K562 (cell line): ENCODE results near the gene RREB1. TPM values are rescaled to one million over a fixed set of nuclear protein-coding genes. Genes with fewer than 3 reads are reported as not detected.
A peak's percentile ranks its signal among the peaks of the same experiment; 100 is the strongest.

Source experiments
- ARNT ChIP-seq, 2 experiments: fragments of 450-650 bp; IDR thresholded peaks; 2 replicates each; pipeline ENCODE4 v1.6.1; 2016; ENCODE audit warnings: mild to moderate bottlenecking in 1 of 2
- BCLAF1 ChIP-seq, 2 experiments: fragments of 450-650 bp in 1 of 2; IDR thresholded peaks; 2 replicates each; pipeline ENCODE4 v1.6.1; 2011 to 2017; ENCODE audit warnings: low read depth in 2 of 2, antibody characterized with exemption in 1 of 2, borderline replicate concordance in 1 of 2, low read length in 1 of 2, mild to moderate bottlenecking in 1 of 2, mixed read lengths in 1 of 2; ENCODE audit not compliant: control insufficient read depth in 1 of 2
- CBFA2T3 ChIP-seq: fragments of 450-650 bp; IDR thresholded peaks from 2 replicates; pipeline ENCODE4 v1.6.1; 2017
- CXXC5 ChIP-seq: fragments of 250-450 bp; sonication (Bioruptor Pico); IDR thresholded peaks from 2 replicates; pipeline ENCODE4 v1.8.0; 2022; ENCODE audit warnings: inconsistent platforms, mild to moderate bottlenecking, moderate library complexity
- E2F6 ChIP-seq, 2 experiments: IDR thresholded peaks; 2 replicates each; pipeline ENCODE4 v1.6.1; 2011; ENCODE audit warnings: borderline replicate concordance in 1 of 2, control low read depth in 1 of 2, low read depth in 1 of 2, low read length in 1 of 2, mild to moderate bottlenecking in 1 of 2, mixed read lengths in 1 of 2, moderate library complexity in 1 of 2; ENCODE audit not compliant: insufficient read depth in 1 of 2, insufficient read length in 1 of 2, poor library complexity in 1 of 2, severe bottlenecking in 1 of 2; ENCODE audit errors: extremely low read depth in 1 of 2
- FOXJ2 ChIP-seq: fragments of 200-800 bp; sonication (Bioruptor generic); IDR thresholded peaks from 2 replicates; pipeline ENCODE4 v1.6.1; 2016; ENCODE audit warnings: missing genetic modification characterization, missing compliant biosample characterization
- HDAC1 ChIP-seq, 2 experiments: fragments of 450-650 bp; IDR thresholded peaks; 2 replicates each; pipeline ENCODE4 v1.6.1; 2016 to 2017; ENCODE audit warnings: inconsistent platforms in 1 of 2, mild to moderate bottlenecking in 1 of 2, moderate library complexity in 1 of 2
- KDM2B ChIP-seq: fragments of 250-450 bp; sonication (Bioruptor Pico); IDR thresholded peaks from 2 replicates; pipeline ENCODE4 v1.8.0; 2021; ENCODE audit warnings: mild to moderate bottlenecking, moderate library complexity
- L3MBTL2 ChIP-seq: fragments of 450-650 bp; IDR thresholded peaks from 2 replicates; pipeline ENCODE4 v1.6.1; 2016; ENCODE audit warnings: mild to moderate bottlenecking, moderate library complexity
- MCM7 ChIP-seq, 2 experiments: fragments of 450-650 bp; IDR thresholded peaks; 2 replicates each; pipeline ENCODE4 v1.6.1; 2016 to 2018
- PHF21A ChIP-seq: fragments of 450-650 bp; IDR thresholded peaks from 2 replicates; pipeline ENCODE4 v1.6.1; 2017; ENCODE audit warnings: low read depth, borderline replicate concordance
- RAD21 ChIP-seq, 2 experiments: fragments of 250-450 bp in 1 of 2; fragments of 450-650 bp in 1 of 2; sonication (Bioruptor Pico) in 1 of 2; formaldehyde crosslinking in 1 of 2; IDR thresholded peaks in 1 of 2; conservative IDR thresholded peaks in 1 of 2; 2 replicates each; pipeline versions ENCODE4 v1.4.0 to v1.8.0; 2020 to 2022; ENCODE audit warnings: mild to moderate bottlenecking in 2 of 2, moderate library complexity in 1 of 2
- RBM34 ChIP-seq: fragments of 200-400 bp; formaldehyde crosslinking; IDR thresholded peaks from 2 replicates; pipeline ENCODE4 v1.6.1; 2018; ENCODE audit warnings: low read length, borderline replicate concordance; ENCODE audit not compliant: insufficient read depth
- RCOR1 ChIP-seq, 2 experiments: IDR thresholded peaks; 2 replicates each; pipeline ENCODE4 v1.6.1; 2012; ENCODE audit warnings: low read depth in 2 of 2, low read length in 2 of 2, borderline replicate concordance in 1 of 2, improper control_type of control experiment in 1 of 2
- TBL1XR1 ChIP-seq, 2 experiments: IDR thresholded peaks; 2 replicates each; pipeline ENCODE4 v1.6.1; 2012; ENCODE audit warnings: improper control_type of control experiment in 2 of 2, low read length in 2 of 2, mild to moderate bottlenecking in 1 of 2
- TEAD1 ChIP-seq, 2 experiments: fragments of 450-650 bp in 1 of 2; sonication (generic) in 1 of 2; formaldehyde crosslinking; IDR thresholded peaks; 2 replicates each; pipeline versions ENCODE4 v1.4.0 to v1.8.0; 2020 to 2022; ENCODE audit warnings: mild to moderate bottlenecking in 2 of 2, missing genetic modification reagents in 1 of 2
- TRIM24 ChIP-seq, 2 experiments: fragments of 450-650 bp; IDR thresholded peaks; 2 replicates each; pipeline ENCODE4 v1.6.1; 2016
- USF2 ChIP-seq: sonication (generic); formaldehyde crosslinking; IDR thresholded peaks from 2 replicates; pipeline ENCODE4 v1.5.0; 2020; ENCODE audit warnings: missing genetic modification reagents
- ZNF197 ChIP-seq: fragments of 200-800 bp; sonication (Bioruptor generic); IDR thresholded peaks from 2 replicates; pipeline ENCODE4 v1.6.1; 2016; ENCODE audit warnings: low read depth, missing genetic modification characterization, missing compliant biosample characterization
- polyA plus RNA-seq, 8 experiments: library from polyadenylated mRNA; depleted of rRNA in 4 of 8; stranded (reverse) in 5 of 8; unstranded in 3 of 8; fragments of >200 nt; fragmentation: Nextera tagmentation in 2 of 8; fragmentation: Illumina TruSeq in 1 of 8; extraction: Ambion mirVana in 2 of 8; extraction: Trizol in 1 of 8; gene quantifications; 2 replicates each; pipeline versions ENCODE4 v1.2.1 to v1.2.3, GENCODE V29; 2011 to 2014; ENCODE audit warnings: inconsistent platforms in 1 of 8, missing spikeins in 1 of 8
- total RNA-seq, 7 experiments: library from RNA; depleted of rRNA in 6 of 7; stranded (reverse); fragments of >200 nt in 6 of 7; fragmentation: Illumina TruSeq in 2 of 7; extraction: Trizol in 2 of 7; gene quantifications; 2 replicates each; pipeline versions ENCODE4 v1.2.1 to v1.2.3, GENCODE V29; 2011 to 2021; ENCODE audit warnings: low replicate concordance in 1 of 7
- TF ChIP-seq, protein P1 (sequence below): sonication (generic); formaldehyde crosslinking; IDR thresholded peaks from 2 replicates; pipeline ENCODE4 v1.8.1; 2022; ENCODE audit warnings: missing genetic modification reagents

Gene RREB1
- total and polyA plus RNA-seq, 9 of the 15 experiments (the other 6 are each of a cell fraction or from before 2014, with no cell fraction given) = 3.3 to 64.2 (median 19.3) TPM

DNA sequence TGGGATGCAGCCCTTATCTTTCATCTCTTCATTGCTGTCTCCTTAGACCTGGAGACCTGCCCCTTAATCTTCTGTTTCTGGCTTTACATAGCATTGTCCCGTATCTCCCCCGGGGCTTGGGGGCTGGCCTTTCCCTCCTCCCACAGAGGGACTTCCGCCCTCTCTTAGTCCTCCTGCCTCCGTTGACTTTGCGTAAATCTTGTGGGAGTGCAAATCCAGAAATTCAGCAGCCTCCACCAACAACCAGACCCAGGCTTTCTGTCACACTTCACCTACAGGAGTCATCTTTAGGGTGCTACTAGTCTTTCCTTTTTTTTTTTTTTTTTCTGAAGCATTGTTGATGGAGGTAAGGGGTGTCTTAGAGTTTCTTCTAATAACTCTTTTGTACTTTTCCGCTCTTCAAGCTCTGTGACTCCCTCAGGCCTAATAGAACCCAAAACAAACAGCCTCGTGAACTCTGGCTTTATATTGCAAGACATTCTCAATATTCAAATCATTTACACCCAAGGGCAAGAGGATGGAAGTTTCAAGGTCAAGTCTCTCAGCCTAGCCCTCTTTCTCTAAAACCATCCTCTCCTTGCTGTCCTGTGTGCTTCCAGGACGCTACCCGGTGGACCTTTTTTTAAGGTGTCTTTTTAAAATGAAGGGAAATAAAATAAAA lies 66.2 kb downstream of the RREB1 start (continued):
- TF ChIP-seq BCLAF1 (IDR thresholded peaks at IDR 0.05; ENCODE audit: borderline replicate concordance in 1 of 2, control insufficient read depth in 1 of 2, low read depth in 2 of 2, low read length in 1 of 2) = peak in 1 of 2 experiments; percentile 40; a peak in 1 of 4 replicates
- TF ChIP-seq E2F6 (IDR thresholded peaks at IDR 0.05; ENCODE audit: borderline replicate concordance in 1 of 2, extremely low read depth in 1 of 2, insufficient read depth in 1 of 2, insufficient read length in 1 of 2, low read depth in 1 of 2, low read length in 1 of 2, poor library complexity in 1 of 2, severe bottlenecking in 1 of 2) = peak in 1 of 2 experiments; percentile 19
- peak in 1 of 2 experiments; percentile 17; a peak in 1 of 4 replicates for TF ChIP-seq TRIM24 (IDR thresholded peaks at IDR 0.05)
- peak in 1 of 2 experiments; percentile 70; a peak in 2 of 4 replicates for TF ChIP-seq HDAC1 (IDR thresholded peaks at IDR 0.05)
- no peak for TF ChIP-seq RBM34
- TF ChIP-seq FOXJ2 (tag) = no peak
- TF ChIP-seq RAD21 (CRISPR knock-in tag; conservative IDR thresholded peaks at IDR 0.05 in 1 of 2, IDR thresholded peaks at IDR 0.05 in 1 of 2) = peak in 1 of 2 experiments; percentile 28; a peak in 1 of 4 replicates
- TF ChIP-seq PHF21A = no peak
- 0 out of 2 replicates have a peak, but pooled peaks have one; percentile 22 for TF ChIP-seq L3MBTL2
- TF ChIP-seq USF2 (CRISPR knock-in tag) = no peak
- TF ChIP-seq RCOR1 (IDR thresholded peaks at IDR 0.05; ENCODE audit: borderline replicate concordance in 1 of 2, low read depth in 2 of 2, low read length in 2 of 2) = peak in 1 of 2 experiments; percentile 82; a peak in 2 of 4 replicates
- TF ChIP-seq MCM7 (IDR thresholded peaks at IDR 0.05) = no peak
- TF ChIP-seq ZNF197 (CRISPR knock-in tag) = no peak
- peak; percentile 70 for TF ChIP-seq CXXC5
- TF ChIP-seq TBL1XR1 (IDR thresholded peaks at IDR 0.05; ENCODE audit: low read length in 2 of 2) = peak in 1 of 2 experiments; percentile 75; a peak in 2 of 4 replicates
- peak; percentile 64 for TF ChIP-seq CBFA2T3
- TF ChIP-seq, protein P1, sequence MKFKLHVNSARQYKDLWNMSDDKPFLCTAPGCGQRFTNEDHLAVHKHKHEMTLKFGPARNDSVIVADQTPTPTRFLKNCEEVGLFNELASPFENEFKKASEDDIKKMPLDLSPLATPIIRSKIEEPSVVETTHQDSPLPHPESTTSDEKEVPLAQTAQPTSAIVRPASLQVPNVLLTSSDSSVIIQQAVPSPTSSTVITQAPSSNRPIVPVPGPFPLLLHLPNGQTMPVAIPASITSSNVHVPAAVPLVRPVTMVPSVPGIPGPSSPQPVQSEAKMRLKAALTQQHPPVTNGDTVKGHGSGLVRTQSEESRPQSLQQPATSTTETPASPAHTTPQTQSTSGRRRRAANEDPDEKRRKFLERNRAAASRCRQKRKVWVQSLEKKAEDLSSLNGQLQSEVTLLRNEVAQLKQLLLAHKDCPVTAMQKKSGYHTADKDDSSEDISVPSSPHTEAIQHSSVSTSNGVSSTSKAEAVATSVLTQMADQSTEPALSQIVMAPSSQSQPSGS (CRISPR knock-in tag) = no peak
- no peak for TF ChIP-seq TEAD1 (CRISPR knock-in tag; IDR thresholded peaks at IDR 0.05)
- 0 out of 4 replicates have a peak, but pooled peaks of 1 of the 2 experiments have one; percentile 36 for TF ChIP-seq ARNT (IDR thresholded peaks at IDR 0.05)
- no peak for TF ChIP-seq KDM2B
